ENCODE results near the gene RXRA.

RXRA gene

GRCh38 chr9:134442486-134443173 lies 116.4 kb downstream of the RXRA start:
- TF ChIP-seq CTCF (IDR thresholded peaks at IDR 0.05; ENCODE audit: borderline replicate concordance, control extremely low read depth, extremely low read depth, insufficient read depth, missing control alignments) = no peak
- no peak for DNase-seq (ENCODE audit: low spot score)
- in situ Hi-C loops (cut with MboI; ENCODE audit: low sequenced_read_pairs, unreplicated experiment) = loop anchor here (5.0 kb wide), 1 partner anchor 270 kb away; no protein-coding TSS in a partner anchor

GRCh38 chr9:134443174-134444037 lies 117.2 kb downstream of the RXRA start:
- in situ Hi-C loops (cut with MboI; ENCODE audit: low sequenced_read_pairs, unreplicated experiment) = loop anchor here (5.0 kb wide), 1 partner anchor 271 kb away; no protein-coding TSS in a partner anchor
- peak; percentile 95 for DNase-seq (ENCODE audit: low spot score)
- peak; percentile 96 for TF ChIP-seq CTCF (IDR thresholded peaks at IDR 0.05; ENCODE audit: borderline replicate concordance, control extremely low read depth, extremely low read depth, insufficient read depth, missing control alignments)

GRCh38 chr9:134444038-134444315 lies 117.7 kb downstream of the RXRA start:
- in situ Hi-C loops (cut with MboI; ENCODE audit: low sequenced_read_pairs, unreplicated experiment) = loop anchor here (5.0 kb wide), 1 partner anchor 272 kb away; no protein-coding TSS in a partner anchor
- no peak for TF ChIP-seq CTCF (IDR thresholded peaks at IDR 0.05; ENCODE audit: borderline replicate concordance, control extremely low read depth, extremely low read depth, insufficient read depth, missing control alignments)
- DNase-seq (ENCODE audit: low spot score) = no peak

- DNase-seq (ENCODE audit: low spot score) = no peak
- in situ Hi-C loops (cut with MboI; ENCODE audit: low sequenced_read_pairs, unreplicated experiment) = loop anchor here (5.0 kb wide), 1 partner anchor 273 kb away; no protein-coding TSS in a partner anchor
- no peak for TF ChIP-seq CTCF (IDR thresholded peaks at IDR 0.05; ENCODE audit: borderline replicate concordance, control extremely low read depth, extremely low read depth, insufficient read depth, missing control alignments)
Measured at GRCh38 chr9:134445000-134445399, 118.7 kb downstream of the RXRA start.

GRCh38 chr9:134449180-134449916 lies 123.1 kb downstream of the RXRA start:
- in situ Hi-C loops (cut with MboI; ENCODE audit: low sequenced_read_pairs, unreplicated experiment) = no loop called here
- TF ChIP-seq CTCF (IDR thresholded peaks at IDR 0.05; ENCODE audit: borderline replicate concordance, control extremely low read depth, extremely low read depth, insufficient read depth, missing control alignments) = peak; percentile 78
- DNase-seq (ENCODE audit: low spot score) = peak; percentile 94
